Neural cell (in vitro differentiated cells): ENCODE data around the gene TNFRSF4.

Experiments used
- EP300 ChIP-seq: fragments of 450-650 bp; conservative IDR thresholded peaks from 2 replicates; pipeline ENCODE4 v1.6.1; 2014; ENCODE audit warnings: antibody characterized with exemption, mild to moderate bottlenecking, moderate library complexity; ENCODE audit not compliant: poor library complexity, severe bottlenecking
- EZH2 ChIP-seq: fragments of 200-600, 300-800 bp; shearing (Covaris generic), sonication (generic); IDR thresholded peaks from 2 replicates; pipeline ENCODE4 v1.6.1; 2014; ENCODE audit warnings: antibody characterized with exemption, low read length, borderline replicate concordance, mild to moderate bottlenecking; ENCODE audit not compliant: insufficient read depth, poor library complexity, severe bottlenecking
- MXI1 ChIP-seq: fragments of 450-650 bp; conservative IDR thresholded peaks from 2 replicates; pipeline ENCODE4 v1.6.1; 2014; ENCODE audit warnings: antibody characterized with exemption, mild to moderate bottlenecking; ENCODE audit not compliant: poor library complexity, severe bottlenecking
- POLR2AphosphoS5 ChIP-seq: IDR thresholded peaks from 2 replicates; pipeline ENCODE4 v1.6.1; 2012
- RAD21 ChIP-seq: fragments of 450-650 bp; conservative IDR thresholded peaks from 2 replicates; pipeline ENCODE4 v1.6.1; 2014; ENCODE audit warnings: antibody characterized with exemption, mild to moderate bottlenecking, moderate library complexity
- SMC3 ChIP-seq: fragments of 450-650 bp; conservative IDR thresholded peaks from 2 replicates; pipeline ENCODE4 v1.6.1; 2014; ENCODE audit warnings: antibody characterized with exemption, mild to moderate bottlenecking, moderate library complexity; ENCODE audit not compliant: poor library complexity
- TAF1 ChIP-seq: IDR thresholded peaks from 2 replicates; pipeline ENCODE4 v1.6.1; 2012; ENCODE audit warnings: low read depth
- TF ChIP-seq, protein P1 (sequence below): IDR thresholded peaks from 2 replicates; pipeline ENCODE4 v1.6.1; 2012; ENCODE audit warnings: borderline replicate concordance
- TF ChIP-seq, protein P2 (sequence below): fragments of 450-650 bp; IDR thresholded peaks from 2 replicates; pipeline ENCODE4 v1.5.1; 2014; ENCODE audit warnings: antibody characterized with exemption, mild to moderate bottlenecking, moderate library complexity; ENCODE audit not compliant: poor library complexity, severe bottlenecking

DNA sequence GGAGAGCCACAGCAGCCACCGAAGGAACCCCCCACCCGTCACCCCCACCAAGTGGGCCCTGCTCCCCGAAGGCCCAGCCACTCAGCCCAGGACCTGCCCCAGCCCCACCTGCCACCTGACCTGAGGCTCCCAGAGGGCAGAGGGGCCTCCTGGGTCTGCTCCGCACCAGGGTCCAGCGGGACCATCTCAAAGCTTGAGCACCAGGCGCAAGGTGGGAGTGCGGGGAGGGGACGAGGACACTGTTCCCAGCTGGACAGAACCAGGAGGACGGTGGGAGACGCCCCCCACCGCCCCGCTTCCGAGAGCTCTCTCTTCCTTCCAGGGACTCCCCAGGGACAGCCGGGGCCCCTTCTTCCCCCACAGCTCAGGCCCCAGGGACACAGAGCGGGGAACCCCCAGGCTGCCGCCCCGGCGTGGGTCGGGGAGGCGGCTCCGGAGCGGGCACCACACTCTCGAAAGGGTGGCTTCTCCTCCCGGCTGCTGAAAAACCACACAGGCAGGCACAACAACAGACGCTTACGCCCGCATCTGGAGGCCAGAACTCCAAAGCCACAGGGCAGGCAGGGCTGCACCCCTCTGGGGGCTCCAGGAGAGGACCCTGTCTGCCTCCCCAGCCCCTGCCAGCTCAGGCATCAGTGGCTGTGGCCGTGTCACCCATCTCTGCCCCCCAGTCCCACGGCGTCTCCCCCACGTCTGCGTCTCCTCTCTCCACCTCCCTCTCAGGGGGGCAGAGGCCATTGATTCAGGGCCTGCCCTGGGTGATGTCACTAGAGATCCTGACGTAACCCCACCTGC, 42.2 kb downstream of the TNFRSF4 start:
- TF ChIP-seq, protein P1, sequence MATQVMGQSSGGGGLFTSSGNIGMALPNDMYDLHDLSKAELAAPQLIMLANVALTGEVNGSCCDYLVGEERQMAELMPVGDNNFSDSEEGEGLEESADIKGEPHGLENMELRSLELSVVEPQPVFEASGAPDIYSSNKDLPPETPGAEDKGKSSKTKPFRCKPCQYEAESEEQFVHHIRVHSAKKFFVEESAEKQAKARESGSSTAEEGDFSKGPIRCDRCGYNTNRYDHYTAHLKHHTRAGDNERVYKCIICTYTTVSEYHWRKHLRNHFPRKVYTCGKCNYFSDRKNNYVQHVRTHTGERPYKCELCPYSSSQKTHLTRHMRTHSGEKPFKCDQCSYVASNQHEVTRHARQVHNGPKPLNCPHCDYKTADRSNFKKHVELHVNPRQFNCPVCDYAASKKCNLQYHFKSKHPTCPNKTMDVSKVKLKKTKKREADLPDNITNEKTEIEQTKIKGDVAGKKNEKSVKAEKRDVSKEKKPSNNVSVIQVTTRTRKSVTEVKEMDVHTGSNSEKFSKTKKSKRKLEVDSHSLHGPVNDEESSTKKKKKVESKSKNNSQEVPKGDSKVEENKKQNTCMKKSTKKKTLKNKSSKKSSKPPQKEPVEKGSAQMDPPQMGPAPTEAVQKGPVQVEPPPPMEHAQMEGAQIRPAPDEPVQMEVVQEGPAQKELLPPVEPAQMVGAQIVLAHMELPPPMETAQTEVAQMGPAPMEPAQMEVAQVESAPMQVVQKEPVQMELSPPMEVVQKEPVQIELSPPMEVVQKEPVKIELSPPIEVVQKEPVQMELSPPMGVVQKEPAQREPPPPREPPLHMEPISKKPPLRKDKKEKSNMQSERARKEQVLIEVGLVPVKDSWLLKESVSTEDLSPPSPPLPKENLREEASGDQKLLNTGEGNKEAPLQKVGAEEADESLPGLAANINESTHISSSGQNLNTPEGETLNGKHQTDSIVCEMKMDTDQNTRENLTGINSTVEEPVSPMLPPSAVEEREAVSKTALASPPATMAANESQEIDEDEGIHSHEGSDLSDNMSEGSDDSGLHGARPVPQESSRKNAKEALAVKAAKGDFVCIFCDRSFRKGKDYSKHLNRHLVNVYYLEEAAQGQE, result no peak
- TF ChIP-seq, protein P2, sequence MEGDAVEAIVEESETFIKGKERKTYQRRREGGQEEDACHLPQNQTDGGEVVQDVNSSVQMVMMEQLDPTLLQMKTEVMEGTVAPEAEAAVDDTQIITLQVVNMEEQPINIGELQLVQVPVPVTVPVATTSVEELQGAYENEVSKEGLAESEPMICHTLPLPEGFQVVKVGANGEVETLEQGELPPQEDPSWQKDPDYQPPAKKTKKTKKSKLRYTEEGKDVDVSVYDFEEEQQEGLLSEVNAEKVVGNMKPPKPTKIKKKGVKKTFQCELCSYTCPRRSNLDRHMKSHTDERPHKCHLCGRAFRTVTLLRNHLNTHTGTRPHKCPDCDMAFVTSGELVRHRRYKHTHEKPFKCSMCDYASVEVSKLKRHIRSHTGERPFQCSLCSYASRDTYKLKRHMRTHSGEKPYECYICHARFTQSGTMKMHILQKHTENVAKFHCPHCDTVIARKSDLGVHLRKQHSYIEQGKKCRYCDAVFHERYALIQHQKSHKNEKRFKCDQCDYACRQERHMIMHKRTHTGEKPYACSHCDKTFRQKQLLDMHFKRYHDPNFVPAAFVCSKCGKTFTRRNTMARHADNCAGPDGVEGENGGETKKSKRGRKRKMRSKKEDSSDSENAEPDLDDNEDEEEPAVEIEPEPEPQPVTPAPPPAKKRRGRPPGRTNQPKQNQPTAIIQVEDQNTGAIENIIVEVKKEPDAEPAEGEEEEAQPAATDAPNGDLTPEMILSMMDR, result no peak
- TF ChIP-seq POLR2AphosphoS5 (no peak), EZH2 (no peak), TAF1 (no peak), EP300 (no peak), RAD21 (no peak), SMC3 (no peak), MXI1 (no peak)
